SK-N-SH (cell line): ENCODE data around the gene CBX7.

Experiments used
- CTCF ChIP-seq: fragments of 200-600 bp; sonication (generic); IDR thresholded peaks from 2 replicates; pipeline ENCODE4 v1.6.1; 2017; ENCODE audit warnings: antibody characterized with exemption, mild to moderate bottlenecking, moderate library complexity
- EZH2phosphoT487 ChIP-seq: fragments of 200-600 bp; sonication (generic); IDR thresholded peaks from 2 replicates; pipeline ENCODE4 v1.6.1; 2017; ENCODE audit warnings: low read depth, mixed run types, mild to moderate bottlenecking, antibody characterized with exemption, moderate library complexity, borderline replicate concordance
- MAX ChIP-seq: IDR thresholded peaks from 2 replicates; pipeline ENCODE4 v1.4.0; 2012; ENCODE audit warnings: low read depth
- RAD21 ChIP-seq: IDR thresholded peaks from 2 replicates; pipeline ENCODE4 v1.6.1; 2012; ENCODE audit warnings: mild to moderate bottlenecking, low read length

GRCh38 chr22:39087881-39088684, 64.4 kb downstream of the CBX7 start:
- TF ChIP-seq EZH2phosphoT487 = no peak
- no peak for TF ChIP-seq CTCF
- TF ChIP-seq RAD21 = no peak
- no peak for TF ChIP-seq MAX
